CD8-positive, alpha-beta memory T cell (primary cell): ENCODE results near the gene SLC24A4. TPM values are rescaled to one million over a fixed set of nuclear protein-coding genes. Genes with fewer than 3 reads are reported as not detected.

Experiments
- CTCF ChIA-PET: fragments of 350-600 bp; sonication (Branson Sonifier 250); formaldehyde crosslinking; loops from one replicate; lab custom pipeline; 2021; ENCODE audit warnings: antibody characterized with exemption; lab: Charles Lee
- POLR2A ChIA-PET: fragments of 350-600 bp; sonication (Branson Sonifier 250); formaldehyde crosslinking; loops from one replicate; lab custom pipeline; 2021; ENCODE audit warnings: antibody characterized with exemption; lab: Charles Lee
- DNase-seq, 5 donors: peaks; one replicate each; pipeline versions ENCODE4 v3.0.0 to v3.0.0-alpha.2; 2020 to 2022; ENCODE audit warnings: mixed read lengths in 1 of 5
- H3K27ac ChIP-seq: one replicate; pipeline ENCODE4 v1.7.0; 2013; ENCODE audit warnings: low read depth, mild to moderate bottlenecking, low read length, moderate library complexity
- H3K27me3 ChIP-seq: 2 replicates; pipeline ENCODE4 v1.7.0; 2013; ENCODE audit warnings: low read length, mild to moderate bottlenecking; ENCODE audit not compliant: insufficient read depth, poor library complexity, severe bottlenecking
- H3K36me3 ChIP-seq: 2 replicates; pipeline ENCODE4 v1.7.0; 2013; ENCODE audit warnings: mild to moderate bottlenecking, low read length, moderate library complexity; ENCODE audit not compliant: insufficient read depth
- H3K4me1 ChIP-seq: 2 replicates; pipeline ENCODE4 v1.7.0; 2013; ENCODE audit warnings: mild to moderate bottlenecking, low read length, moderate library complexity; ENCODE audit not compliant: insufficient read depth
- H3K4me3 ChIP-seq: 2 replicates; pipeline ENCODE4 v1.7.0; 2013; ENCODE audit warnings: mild to moderate bottlenecking, low read length
- H3K9me3 ChIP-seq: 2 replicates; pipeline ENCODE4 v1.7.0; 2013; ENCODE audit warnings: mild to moderate bottlenecking, low read length
- H3K27ac Mint-ChIP-seq, 8 donors: one replicate each; pipeline ENCODE4 v1.8.0; 2020 to 2021; ENCODE audit warnings: mixed read lengths in 8 of 8, mild to moderate bottlenecking in 6 of 8, inconsistent platforms in 3 of 8, moderate library complexity in 3 of 8
- H3K27me3 Mint-ChIP-seq, 2 donors: one replicate each; pipeline ENCODE4 v1.8.0; 2020 to 2021; ENCODE audit warnings: mixed read lengths in 2 of 2, mild to moderate bottlenecking in 1 of 2, moderate library complexity in 1 of 2
- H3K36me3 Mint-ChIP-seq, 3 donors: one replicate each; pipeline ENCODE4 v1.8.0; 2020 to 2021; ENCODE audit warnings: mixed read lengths in 3 of 3, inconsistent platforms in 1 of 3, mild to moderate bottlenecking in 1 of 3
- H3K4me1 Mint-ChIP-seq, 3 donors: one replicate each; pipeline ENCODE4 v1.8.0; 2020 to 2021; ENCODE audit warnings: mixed read lengths in 3 of 3, inconsistent platforms in 1 of 3, mild to moderate bottlenecking in 1 of 3
- H3K4me3 Mint-ChIP-seq, 7 donors: one replicate each; pipeline ENCODE4 v1.8.0; 2020 to 2021; ENCODE audit warnings: mixed read lengths in 7 of 7, mild to moderate bottlenecking in 6 of 7, moderate library complexity in 4 of 7, inconsistent platforms in 2 of 7
- H3K9me3 Mint-ChIP-seq, 5 donors: one replicate each; pipeline ENCODE4 v1.8.0; 2020 to 2022; ENCODE audit warnings: mixed read lengths in 5 of 5, mild to moderate bottlenecking in 3 of 5, moderate library complexity in 2 of 5, inconsistent platforms in 1 of 5
- polyA plus RNA-seq: library from polyadenylated mRNA; unstranded; fragments of 300-500 nt; fragmentation: Illumina TruSeq; gene quantifications from one replicate; pipeline ENCODE4 v1.2.3, GENCODE V29; 2021
- total RNA-seq, 2 experiments: library from RNA; stranded (reverse); gene quantifications; one replicate each; pipeline ENCODE4 v1.2.3, GENCODE V29; 2021

Gene SLC24A4
- total and polyA plus RNA-seq, 3 experiments from 2014 or later, result 0.04 TPM; not detected in 2

GRCh38 chr14:92285311-92285710, 37.7 kb upstream of the SLC24A4 start:
- peaks cover 8% of the 10 kb centered on the region in 3 donors for H3K4me1 Mint-ChIP-seq
- no peak overlapping the region for H3K4me3 Mint-ChIP-seq
- H3K4me3 ChIP-seq, result no peak overlapping the region
- peaks cover 7 to 21% of the 10 kb centered on the region in 2 donors for H3K27me3 Mint-ChIP-seq
- POLR2A ChIA-PET, result no interaction called here
- peaks cover 10% of the 10 kb centered on the region for H3K4me1 ChIP-seq
- H3K27ac ChIP-seq, result no peak overlapping the region
- no peaks in the 10 kb centered on the region for H3K27me3 ChIP-seq
- H3K36me3 ChIP-seq, result no peaks in the 10 kb centered on the region
- H3K36me3 Mint-ChIP-seq, result no peaks in the 10 kb centered on the region
- no peak for DNase-seq
- no peaks in the 10 kb centered on the region for H3K9me3 ChIP-seq
- H3K9me3 Mint-ChIP-seq, result peaks cover 0 to 2% (median 0%) of the 10 kb centered on the region in 5 donors
- H3K27ac Mint-ChIP-seq, result no peak overlapping the region
- CTCF ChIA-PET, result no interaction called here

GRCh38 chr14:92287987-92288386, 35.0 kb upstream of the SLC24A4 start:
- peaks cover 12 to 27% of the 10 kb centered on the region in 2 donors for H3K27me3 Mint-ChIP-seq
- no peaks in the 10 kb centered on the region for H3K9me3 ChIP-seq
- no peaks in the 10 kb centered on the region for H3K9me3 Mint-ChIP-seq
- no peaks in the 10 kb centered on the region for H3K27me3 ChIP-seq
- no peaks in the 10 kb centered on the region for H3K4me1 ChIP-seq
- H3K4me3 ChIP-seq, result no peak overlapping the region
- POLR2A ChIA-PET, result no interaction called here
- no peak for DNase-seq
- no peak overlapping the region for H3K27ac Mint-ChIP-seq
- no peak overlapping the region for H3K4me3 Mint-ChIP-seq
- H3K36me3 Mint-ChIP-seq, result no peaks in the 10 kb centered on the region
- H3K36me3 ChIP-seq, result no peaks in the 10 kb centered on the region
- no peaks in the 10 kb centered on the region for H3K4me1 Mint-ChIP-seq
- H3K27ac ChIP-seq, result no peak overlapping the region
- CTCF ChIA-PET, result no interaction called here

GRCh38 chr14:92288994-92289660, 33.8 kb upstream of the SLC24A4 start:
- Histone ChIP-seq H3K4me3 (no peak overlapping the region), H3K27me3 (no peaks in the 10 kb centered on the region), H3K9me3 (no peaks in the 10 kb centered on the region), H3K4me1 (no peaks in the 10 kb centered on the region), H3K36me3 (no peaks in the 10 kb centered on the region), H3K27ac (no peak overlapping the region)
- CTCF ChIA-PET, result no interaction called here
- DNase-seq, result no peak
- H3K36me3 Mint-ChIP-seq, result no peaks in the 10 kb centered on the region
- no peak overlapping the region for H3K4me3 Mint-ChIP-seq
- no peaks in the 10 kb centered on the region for H3K9me3 Mint-ChIP-seq
- peaks cover 12 to 27% of the 10 kb centered on the region in 2 donors for H3K27me3 Mint-ChIP-seq
- no peak overlapping the region for H3K27ac Mint-ChIP-seq
- POLR2A ChIA-PET, result no interaction called here
- H3K4me1 Mint-ChIP-seq, result no peaks in the 10 kb centered on the region

DNA sequence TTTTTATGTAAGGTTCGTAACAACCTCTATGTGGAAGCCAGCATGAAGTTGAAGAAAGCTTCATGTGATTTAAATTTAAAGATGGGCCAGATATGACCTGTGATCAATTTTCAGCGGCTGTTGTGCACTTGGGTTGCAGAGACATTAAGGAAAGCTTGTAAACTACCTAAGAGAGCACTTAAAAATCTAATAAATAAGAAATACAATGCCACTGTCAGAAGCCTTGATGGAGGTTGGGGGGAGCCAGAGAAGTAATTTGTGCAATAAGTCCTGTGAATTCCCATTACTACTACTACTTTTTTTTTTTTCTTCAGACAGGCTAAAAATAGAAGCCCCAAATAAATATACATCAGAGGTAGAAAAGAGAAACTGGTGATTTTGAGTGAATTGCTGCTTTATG, 30.3 kb upstream of the SLC24A4 start:
- CTCF ChIA-PET, result no interaction called here
- Histone ChIP-seq H3K36me3 (no peaks in the 10 kb centered on the region), H3K4me3 (no peak overlapping the region), H3K9me3 (no peaks in the 10 kb centered on the region), H3K27ac (no peak overlapping the region), H3K27me3 (no peaks in the 10 kb centered on the region), H3K4me1 (no peaks in the 10 kb centered on the region)
- H3K4me1 Mint-ChIP-seq, result no peaks in the 10 kb centered on the region
- H3K9me3 Mint-ChIP-seq, result no peaks in the 10 kb centered on the region
- no peak for DNase-seq
- H3K27ac Mint-ChIP-seq, result no peak overlapping the region
- no peak overlapping the region for H3K4me3 Mint-ChIP-seq
- peaks cover 15 to 30% of the 10 kb centered on the region in 2 donors for H3K27me3 Mint-ChIP-seq
- POLR2A ChIA-PET, result no interaction called here
- no peaks in the 10 kb centered on the region for H3K36me3 Mint-ChIP-seq

- Mint-ChIP-seq H3K4me3 (no peak overlapping the region), H3K36me3 (no peaks in the 10 kb centered on the region), H3K4me1 (no peaks in the 10 kb centered on the region), H3K27ac (no peak overlapping the region), H3K9me3 (no peaks in the 10 kb centered on the region), H3K27me3 (peaks cover 8 to 26% of the 10 kb centered on the region in 2 donors)
- Histone ChIP-seq H3K36me3 (no peaks in the 10 kb centered on the region), H3K9me3 (no peaks in the 10 kb centered on the region), H3K4me3 (no peak overlapping the region), H3K27ac (no peak overlapping the region), H3K27me3 (no peaks in the 10 kb centered on the region), H3K4me1 (no peaks in the 10 kb centered on the region)
- POLR2A ChIA-PET, result no interaction called here
- CTCF ChIA-PET, result no interaction called here
- no peak for DNase-seq
Observed at GRCh38 chr14:92294506-92294905, 28.5 kb upstream of the SLC24A4 start.

DNA sequence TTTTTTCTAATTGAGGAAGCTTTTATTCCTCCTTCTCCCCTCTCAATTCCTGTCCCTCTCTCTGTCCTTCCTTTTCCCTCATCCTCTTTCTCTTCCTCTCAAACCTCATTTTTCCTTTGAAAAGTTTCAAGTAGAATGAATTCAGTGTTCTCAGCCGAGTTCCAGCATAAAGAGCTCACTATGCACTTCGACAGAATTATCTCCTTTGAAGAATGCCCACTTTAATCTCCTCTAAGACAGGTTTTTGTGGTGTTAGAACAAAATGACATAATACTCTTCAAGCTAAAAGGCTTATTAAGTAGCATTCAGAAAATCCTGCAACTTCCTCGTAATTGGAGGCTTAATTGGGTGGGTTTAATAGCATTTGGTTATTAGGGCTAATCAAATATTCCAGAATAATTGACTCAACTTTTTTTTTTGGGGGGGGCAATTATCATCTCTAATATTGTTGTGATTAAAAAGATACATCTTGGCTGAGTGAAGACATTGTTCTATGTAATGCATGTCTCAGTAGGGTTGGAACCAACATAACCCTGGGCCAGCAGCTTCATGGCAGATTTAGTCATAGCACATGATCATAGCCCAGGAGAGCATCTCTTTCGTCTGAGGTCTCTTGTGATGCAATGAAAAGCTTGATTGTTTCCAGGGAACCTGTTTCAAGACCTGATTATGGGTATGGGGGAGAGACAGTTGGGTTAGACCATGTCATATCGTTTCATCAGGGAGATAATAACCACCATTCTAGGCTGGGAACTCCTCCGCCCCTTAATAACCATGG, 25.0 kb upstream of the SLC24A4 start:
- H3K27ac Mint-ChIP-seq, result no peak overlapping the region
- no peaks in the 10 kb centered on the region for H3K36me3 Mint-ChIP-seq
- Histone ChIP-seq H3K9me3 (no peaks in the 10 kb centered on the region), H3K27me3 (no peaks in the 10 kb centered on the region), H3K36me3 (no peaks in the 10 kb centered on the region), H3K4me1 (no peaks in the 10 kb centered on the region), H3K27ac (no peak overlapping the region), H3K4me3 (no peak overlapping the region)
- H3K9me3 Mint-ChIP-seq, result no peaks in the 10 kb centered on the region
- ChIA-PET POLR2A (no interaction called here), CTCF (no interaction called here)
- peaks cover 7 to 25% of the 10 kb centered on the region in 2 donors for H3K27me3 Mint-ChIP-seq
- DNase-seq, result no peak
- H3K4me3 Mint-ChIP-seq, result no peak overlapping the region
- no peaks in the 10 kb centered on the region for H3K4me1 Mint-ChIP-seq

GRCh38 chr14:92302481-92302880, 20.5 kb upstream of the SLC24A4 start:
- Histone ChIP-seq H3K9me3 (no peaks in the 10 kb centered on the region), H3K4me3 (no peak overlapping the region), H3K27ac (no peak overlapping the region), H3K4me1 (no peaks in the 10 kb centered on the region), H3K36me3 (no peaks in the 10 kb centered on the region), H3K27me3 (no peaks in the 10 kb centered on the region)
- Mint-ChIP-seq H3K36me3 (no peaks in the 10 kb centered on the region), H3K4me1 (no peaks in the 10 kb centered on the region), H3K9me3 (no peaks in the 10 kb centered on the region), H3K27ac (no peak overlapping the region), H3K27me3 (peaks cover 10 to 18% of the 10 kb centered on the region in 2 donors), H3K4me3 (no peak overlapping the region)
- ChIA-PET CTCF (no interaction called here), POLR2A (no interaction called here)
- DNase-seq, result no peak

GRCh38 chr14:92308716-92309115, 14.2 kb upstream of the SLC24A4 start:
- no peak for DNase-seq
- Mint-ChIP-seq H3K36me3 (no peaks in the 10 kb centered on the region), H3K4me1 (peaks cover 6% of the 10 kb centered on the region in 3 donors), H3K27me3 (peaks cover 8% of the 10 kb centered on the region in 2 donors), H3K27ac (no peak overlapping the region), H3K9me3 (no peaks in the 10 kb centered on the region), H3K4me3 (no peak overlapping the region)
- H3K36me3 ChIP-seq, result no peaks in the 10 kb centered on the region
- no peaks in the 10 kb centered on the region for H3K27me3 ChIP-seq
- H3K27ac ChIP-seq, result no peak overlapping the region
- no peak overlapping the region for H3K4me3 ChIP-seq
- no peaks in the 10 kb centered on the region for H3K9me3 ChIP-seq
- CTCF ChIA-PET, result no interaction called here
- POLR2A ChIA-PET, result no interaction called here
- H3K4me1 ChIP-seq, result no peaks in the 10 kb centered on the region
